ENCODE data around the gene NTSR1. TPM values are rescaled to one million over a fixed set of nuclear protein-coding genes. Genes with fewer than 3 reads are reported as not detected.

The NTSR1 gene
- total and polyA plus RNA-seq, 5 donors: 0.06 TPM; not detected in 4

DNA sequence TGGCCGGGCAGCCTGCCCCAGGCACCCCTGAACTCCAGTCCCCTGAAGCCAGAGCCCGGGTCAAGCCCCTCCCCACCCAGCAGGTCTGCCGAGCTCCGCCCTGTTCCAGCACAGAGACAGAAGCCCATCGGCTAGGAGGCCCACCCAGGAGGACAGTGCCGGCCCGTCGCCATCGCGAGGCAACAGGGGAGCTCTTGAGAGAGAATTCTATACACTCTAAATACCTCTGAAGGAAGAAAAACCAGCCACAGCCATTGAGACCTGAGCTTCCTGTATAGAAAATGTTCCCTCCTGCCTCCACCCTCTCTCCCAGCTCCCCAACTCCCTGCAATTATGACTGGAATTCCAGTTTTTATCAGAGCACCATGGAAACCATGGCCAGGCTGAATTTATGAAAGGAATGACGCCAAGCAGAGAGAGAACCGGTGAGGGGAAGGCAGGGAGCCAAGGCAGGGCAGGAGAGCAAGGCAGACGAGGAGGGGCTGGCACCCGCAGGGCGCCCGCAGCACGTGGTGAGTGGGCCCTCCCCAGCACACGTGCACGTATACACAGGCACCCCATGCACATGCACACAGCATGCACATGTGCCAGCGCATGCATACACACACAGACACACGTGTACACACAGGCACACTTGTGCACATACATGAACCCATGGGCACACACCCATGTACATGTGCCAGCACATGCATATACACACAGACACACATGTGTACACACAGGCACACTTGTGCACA lies 60.1 kb downstream of the NTSR1 start:
- ATAC-seq (peak in 1 of 2 donors; percentile 12), DNase-seq (peak; percentile 14 to 47 (median 40))
- intact Hi-C loops (cut with DNase I): loop anchor here in 1 of 4 donors (10.0 kb wide), 1 partner anchor 64 kb away; the partner anchor contains the start of gene NTSR1
- Histone ChIP-seq H3K27ac (ENCODE audit: low read length) (no peak overlapping the region), H3K9me3 (ENCODE audit: control insufficient read depth, low read length) (no peaks in the 10 kb centered on the region), H3K4me1 (ENCODE audit: control insufficient read depth, insufficient read depth, low read length) (no peaks in the 10 kb centered on the region), H3K4me3 (ENCODE audit: low read length) (no peak overlapping the region), H3K27me3 (ENCODE audit: control insufficient read depth, insufficient read depth) (no peaks in the 10 kb centered on the region)
- WGBS: 32% methylated on average over 21 of the region's 21 CpGs

DNA sequence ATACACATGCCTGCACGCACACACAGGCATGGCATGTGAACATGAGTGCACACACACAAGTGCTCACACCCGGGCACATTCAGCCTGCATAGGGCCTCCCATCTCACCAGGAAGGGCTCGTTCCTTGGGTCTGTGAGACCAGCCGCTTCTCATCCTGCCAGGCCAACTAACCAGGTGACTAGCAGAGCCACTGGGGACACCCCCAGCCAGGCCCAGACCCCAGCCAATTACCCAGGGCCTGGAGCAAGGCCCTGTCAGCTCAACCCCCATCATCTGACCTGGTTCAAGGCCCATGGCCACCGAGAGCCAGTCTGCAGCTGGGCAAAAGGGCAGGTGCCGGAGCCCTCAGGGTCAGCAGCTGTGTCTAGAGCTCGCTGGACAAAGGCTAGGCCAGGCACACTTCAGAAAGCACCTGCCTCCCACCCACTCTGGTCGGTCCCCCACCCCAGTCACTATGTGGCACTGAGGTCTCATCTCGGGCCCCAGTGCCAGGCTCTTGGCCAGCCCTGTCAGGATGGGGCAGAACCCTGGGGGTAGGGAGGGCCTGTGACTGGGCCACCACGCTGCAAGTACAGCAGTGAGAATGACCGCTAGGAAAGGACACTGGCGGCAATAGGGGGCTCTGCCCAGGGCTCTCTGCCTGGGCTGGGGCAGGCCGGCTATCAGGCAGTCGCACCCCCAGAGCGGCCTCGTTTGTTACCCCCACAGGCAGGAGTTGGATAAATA lies 60.9 kb downstream of the NTSR1 start:
- peak; percentile 8 to 38 (median 29) for DNase-seq
- no peaks in the 10 kb centered on the region for H3K27me3 ChIP-seq (ENCODE audit: control insufficient read depth, insufficient read depth)
- H3K9me3 ChIP-seq (ENCODE audit: control insufficient read depth, low read length): no peaks in the 10 kb centered on the region
- no peak overlapping the region for H3K4me3 ChIP-seq (ENCODE audit: low read length)
- ATAC-seq: no peak
- no peaks in the 10 kb centered on the region for H3K4me1 ChIP-seq (ENCODE audit: control insufficient read depth, insufficient read depth, low read length)
- no peak overlapping the region for H3K27ac ChIP-seq (ENCODE audit: low read length)
- 92% methylated on average over 16 of the region's 16 CpGs for WGBS
- intact Hi-C loops (cut with DNase I): loop anchor here in 1 of 4 donors (10.0 kb wide), 1 partner anchor 65 kb away; the partner anchor contains the start of gene NTSR1

DNA sequence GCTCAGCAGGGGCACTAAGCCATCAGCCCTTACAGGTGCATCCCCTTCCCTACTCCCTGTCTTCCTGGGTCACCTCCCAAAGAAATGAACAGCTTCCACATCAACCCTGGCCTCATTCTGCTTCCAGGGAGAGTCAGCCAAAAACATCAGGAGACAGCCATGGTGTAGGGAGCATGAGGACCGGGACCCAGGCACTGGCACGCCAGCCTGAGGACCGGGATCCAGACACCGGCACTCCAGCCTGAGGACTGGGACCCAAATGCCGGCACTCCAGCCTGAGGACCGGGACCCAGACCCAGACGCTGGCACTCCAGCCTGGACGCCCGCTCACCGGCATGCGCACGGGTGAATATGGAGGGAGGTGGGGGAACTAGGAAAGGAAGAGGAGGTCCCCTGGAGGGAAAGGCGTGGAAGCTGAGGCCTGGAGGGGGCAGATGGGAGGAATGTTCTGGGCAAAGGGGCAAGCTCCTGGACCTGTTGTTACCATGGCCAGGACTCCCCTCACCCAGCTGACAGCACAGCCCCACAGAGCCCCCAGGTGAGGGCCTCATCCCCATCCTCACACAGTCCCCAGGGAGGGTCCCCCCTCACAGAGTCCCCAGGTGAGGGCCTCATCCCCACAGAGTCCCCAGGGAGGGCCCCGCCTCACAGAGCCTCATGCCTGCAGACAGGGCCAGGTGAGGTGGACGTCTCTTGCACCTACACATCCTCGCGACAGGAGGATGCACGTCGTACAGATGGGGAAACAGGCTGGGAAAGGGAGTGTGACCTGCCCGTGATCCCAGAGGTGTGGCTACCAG lies 61.7 kb downstream of the NTSR1 start:
- Histone ChIP-seq H3K4me3 (ENCODE audit: low read length) (no peak overlapping the region), H3K4me1 (ENCODE audit: control insufficient read depth, insufficient read depth, low read length) (no peaks in the 10 kb centered on the region), H3K27ac (ENCODE audit: low read length) (no peak overlapping the region), H3K9me3 (ENCODE audit: control insufficient read depth, low read length) (no peaks in the 10 kb centered on the region), H3K27me3 (ENCODE audit: control insufficient read depth, insufficient read depth) (no peaks in the 10 kb centered on the region)
- DNase-seq (peak; percentile 3 to 31 (median 21)), ATAC-seq (no peak)
- intact Hi-C loops (cut with DNase I): no loop called here
- 94% methylated on average over 20 of the region's 20 CpGs for WGBS

DNA sequence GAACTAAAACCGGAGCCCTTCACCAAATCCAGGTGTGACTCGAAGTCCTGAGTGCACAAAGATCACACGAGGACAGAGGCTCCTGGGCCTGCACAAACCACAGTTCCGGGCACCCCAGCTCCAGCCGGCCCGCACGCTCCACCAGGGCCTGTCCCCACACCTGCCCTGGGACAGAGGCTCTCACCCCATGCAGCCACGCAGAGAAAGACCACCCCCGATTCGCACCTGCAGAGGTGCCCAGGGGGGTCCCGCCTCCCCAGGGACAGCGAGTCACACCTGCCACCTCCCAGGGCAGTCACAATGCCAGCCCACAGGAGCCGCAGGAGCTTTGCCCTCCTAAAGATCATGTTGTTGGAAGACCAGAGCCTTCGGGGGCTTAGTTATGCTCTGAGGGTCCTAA lies 62.3 kb downstream of the NTSR1 start:
- Histone ChIP-seq H3K4me1 (ENCODE audit: control insufficient read depth, insufficient read depth, low read length) (no peaks in the 10 kb centered on the region), H3K27me3 (ENCODE audit: control insufficient read depth, insufficient read depth) (no peaks in the 10 kb centered on the region), H3K9me3 (ENCODE audit: control insufficient read depth, low read length) (no peaks in the 10 kb centered on the region), H3K27ac (ENCODE audit: low read length) (no peak overlapping the region), H3K4me3 (ENCODE audit: low read length) (no peak overlapping the region)
- ATAC-seq (no peak), DNase-seq (peak; percentile 1 to 19 (median 9))
- WGBS: 90% methylated on average over 14 of the region's 14 CpGs
- intact Hi-C loops (cut with DNase I): no loop called here

DNA sequence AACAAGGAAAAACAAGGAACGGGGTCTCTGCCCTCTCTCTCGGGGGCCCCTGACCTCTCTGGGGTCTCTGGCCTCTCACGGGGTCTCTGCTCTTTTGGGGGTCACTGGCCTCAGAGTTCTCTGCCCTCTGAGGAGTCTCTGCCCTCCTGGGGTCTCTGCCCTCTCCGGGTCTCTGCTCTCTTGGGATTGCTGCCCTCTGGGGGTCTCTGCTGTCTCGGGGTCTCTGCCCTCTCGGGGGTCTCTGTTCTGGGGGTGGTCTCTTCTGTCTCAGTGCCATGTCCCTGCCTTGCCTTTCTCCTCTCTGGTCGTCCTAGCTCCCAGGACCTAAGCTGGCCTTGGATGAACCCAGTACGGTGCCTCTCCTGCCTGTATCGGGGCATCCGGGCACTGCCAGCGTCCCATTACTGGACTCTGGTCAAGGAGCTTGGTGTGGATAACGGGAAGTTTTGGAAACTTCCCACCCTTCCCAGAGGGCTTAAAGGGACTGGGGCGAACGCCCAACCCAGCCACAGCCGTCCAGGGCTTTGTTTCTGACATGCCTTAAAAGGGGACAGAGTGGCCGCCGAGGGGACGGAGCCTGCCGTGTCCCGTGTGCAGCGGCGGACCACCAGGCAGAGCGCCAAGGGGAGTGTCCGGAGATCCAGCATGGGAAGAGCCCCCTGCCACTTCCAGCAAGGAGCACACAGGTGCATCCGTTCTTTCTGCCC lies 62.9 kb downstream of the NTSR1 start:
- no peak overlapping the region for H3K27ac ChIP-seq (ENCODE audit: low read length)
- H3K4me1 ChIP-seq (ENCODE audit: control insufficient read depth, insufficient read depth, low read length): no peaks in the 10 kb centered on the region
- WGBS: 81% methylated on average over 25 of the region's 25 CpGs
- ATAC-seq: no peak
- intact Hi-C loops (cut with DNase I): no loop called here
- no peaks in the 10 kb centered on the region for H3K9me3 ChIP-seq (ENCODE audit: control insufficient read depth, low read length)
- no peaks in the 10 kb centered on the region for H3K27me3 ChIP-seq (ENCODE audit: control insufficient read depth, insufficient read depth)
- no peak overlapping the region for H3K4me3 ChIP-seq (ENCODE audit: low read length)
- DNase-seq: peak; percentile 11 to 41 (median 30)

DNA sequence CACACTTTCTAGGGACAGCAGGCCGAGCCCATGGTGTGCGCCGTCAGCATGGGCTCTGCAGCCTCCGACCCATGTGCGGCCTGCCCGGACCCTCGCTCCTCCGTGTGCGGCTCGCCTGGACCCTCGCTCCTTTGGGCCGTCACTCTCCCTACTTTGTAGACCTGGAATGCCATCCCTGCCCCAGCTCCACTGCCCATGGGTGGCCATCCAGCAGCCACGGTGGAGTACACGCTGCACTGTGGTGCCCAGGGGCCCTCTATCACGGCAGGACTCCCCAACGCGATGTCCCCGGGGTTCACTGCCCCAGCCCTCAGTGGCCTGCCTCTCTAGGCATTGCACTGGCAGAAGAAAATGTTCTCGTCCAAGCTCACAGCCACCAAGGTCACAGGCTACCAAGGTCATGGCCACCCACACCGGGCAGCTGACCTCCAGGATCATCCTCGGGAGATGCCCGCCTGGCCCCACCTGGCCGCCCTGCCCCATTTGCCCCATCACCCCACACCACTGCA lies 63.5 kb downstream of the NTSR1 start:
- Histone ChIP-seq H3K4me3 (ENCODE audit: low read length) (no peak overlapping the region), H3K27ac (ENCODE audit: low read length) (no peak overlapping the region), H3K27me3 (ENCODE audit: control insufficient read depth, insufficient read depth) (no peaks in the 10 kb centered on the region), H3K9me3 (ENCODE audit: control insufficient read depth, low read length) (no peaks in the 10 kb centered on the region), H3K4me1 (ENCODE audit: control insufficient read depth, insufficient read depth, low read length) (no peaks in the 10 kb centered on the region)
- intact Hi-C loops (cut with DNase I): no loop called here
- DNase-seq: peak; percentile 6 to 24 (median 24)
- 93% methylated on average over 23 of the region's 23 CpGs for WGBS
- ATAC-seq: no peak

DNA sequence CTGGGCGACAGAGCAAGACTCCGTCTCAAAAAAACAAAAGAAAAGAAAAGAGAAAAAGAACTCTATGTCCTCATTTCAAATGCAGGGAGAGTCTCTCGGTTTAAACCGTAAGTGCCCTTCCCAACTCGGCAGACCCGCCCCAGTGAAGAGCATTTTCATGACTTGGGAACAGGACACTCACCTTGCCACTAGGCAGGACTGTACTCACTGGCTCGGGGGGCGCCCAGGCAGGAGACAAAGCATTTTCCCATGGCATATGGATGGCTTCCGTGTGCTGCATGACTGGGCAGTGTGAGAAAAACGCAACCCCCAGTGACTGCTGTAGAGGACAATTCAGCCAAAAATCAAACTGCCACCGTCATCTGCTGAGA lies 64.0 kb downstream of the NTSR1 start:
- intact Hi-C loops (cut with DNase I): no loop called here
- Histone ChIP-seq H3K4me1 (ENCODE audit: control insufficient read depth, insufficient read depth, low read length) (no peaks in the 10 kb centered on the region), H3K9me3 (ENCODE audit: control insufficient read depth, low read length) (no peaks in the 10 kb centered on the region), H3K27ac (ENCODE audit: low read length) (no peak overlapping the region), H3K27me3 (ENCODE audit: control insufficient read depth, insufficient read depth) (no peaks in the 10 kb centered on the region), H3K4me3 (ENCODE audit: low read length) (no peak overlapping the region)
- WGBS: 78% methylated on average over 11 of the region's 11 CpGs
- ATAC-seq (no peak), DNase-seq (peak in 1 of 3 donors; percentile 16)

DNA sequence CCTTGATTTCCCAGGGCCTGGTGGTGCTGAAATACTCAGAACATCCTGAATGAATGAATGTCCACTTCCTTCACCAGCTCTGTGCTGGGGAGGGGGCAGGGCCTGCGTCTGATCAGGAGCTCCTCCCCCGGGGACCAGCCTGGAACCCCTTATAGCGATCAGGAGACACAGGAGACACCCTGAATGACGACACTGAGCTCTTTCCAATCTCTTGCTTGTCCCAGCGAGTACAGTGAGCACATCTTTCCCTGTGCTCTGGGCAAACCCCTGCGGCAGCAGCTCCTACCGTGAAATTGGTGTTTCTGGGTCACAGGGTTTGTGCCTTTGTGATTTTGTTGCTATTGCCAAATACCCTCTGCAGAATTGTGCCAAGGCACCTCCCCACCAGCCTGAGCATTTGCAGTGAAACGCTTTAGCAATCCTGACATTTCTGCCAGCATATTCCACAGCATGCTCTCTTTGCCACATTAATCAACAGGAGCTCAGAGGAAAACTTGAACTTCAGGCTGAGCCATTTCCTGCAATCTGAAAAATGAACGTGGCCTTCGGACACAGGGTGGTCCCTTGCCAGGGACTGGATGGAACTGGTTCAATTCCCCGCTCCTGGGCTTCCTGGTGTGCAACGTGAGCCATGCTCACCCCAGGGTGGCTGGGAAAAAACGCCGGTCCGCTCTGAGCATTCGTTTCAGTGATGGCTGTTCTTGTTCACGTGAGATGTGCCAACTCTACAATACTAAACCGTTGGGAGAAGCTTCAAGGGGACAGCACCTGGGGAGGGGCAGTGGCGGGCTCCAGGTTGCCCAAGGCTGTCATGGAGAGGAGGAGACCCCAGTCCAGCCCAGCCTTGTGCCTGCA lies 64.6 kb downstream of the NTSR1 start:
- Histone ChIP-seq H3K4me1 (ENCODE audit: control insufficient read depth, insufficient read depth, low read length) (no peaks in the 10 kb centered on the region), H3K9me3 (ENCODE audit: control insufficient read depth, low read length) (no peaks in the 10 kb centered on the region), H3K4me3 (ENCODE audit: low read length) (no peak overlapping the region), H3K27me3 (ENCODE audit: control insufficient read depth, insufficient read depth) (no peaks in the 10 kb centered on the region), H3K27ac (ENCODE audit: low read length) (no peak overlapping the region)
- intact Hi-C loops (cut with DNase I): no loop called here
- ATAC-seq (no peak), DNase-seq (peak in 2 of 3 donors; percentile 18 to 28)
- WGBS: 48% methylated on average over 19 of the region's 19 CpGs

DNA sequence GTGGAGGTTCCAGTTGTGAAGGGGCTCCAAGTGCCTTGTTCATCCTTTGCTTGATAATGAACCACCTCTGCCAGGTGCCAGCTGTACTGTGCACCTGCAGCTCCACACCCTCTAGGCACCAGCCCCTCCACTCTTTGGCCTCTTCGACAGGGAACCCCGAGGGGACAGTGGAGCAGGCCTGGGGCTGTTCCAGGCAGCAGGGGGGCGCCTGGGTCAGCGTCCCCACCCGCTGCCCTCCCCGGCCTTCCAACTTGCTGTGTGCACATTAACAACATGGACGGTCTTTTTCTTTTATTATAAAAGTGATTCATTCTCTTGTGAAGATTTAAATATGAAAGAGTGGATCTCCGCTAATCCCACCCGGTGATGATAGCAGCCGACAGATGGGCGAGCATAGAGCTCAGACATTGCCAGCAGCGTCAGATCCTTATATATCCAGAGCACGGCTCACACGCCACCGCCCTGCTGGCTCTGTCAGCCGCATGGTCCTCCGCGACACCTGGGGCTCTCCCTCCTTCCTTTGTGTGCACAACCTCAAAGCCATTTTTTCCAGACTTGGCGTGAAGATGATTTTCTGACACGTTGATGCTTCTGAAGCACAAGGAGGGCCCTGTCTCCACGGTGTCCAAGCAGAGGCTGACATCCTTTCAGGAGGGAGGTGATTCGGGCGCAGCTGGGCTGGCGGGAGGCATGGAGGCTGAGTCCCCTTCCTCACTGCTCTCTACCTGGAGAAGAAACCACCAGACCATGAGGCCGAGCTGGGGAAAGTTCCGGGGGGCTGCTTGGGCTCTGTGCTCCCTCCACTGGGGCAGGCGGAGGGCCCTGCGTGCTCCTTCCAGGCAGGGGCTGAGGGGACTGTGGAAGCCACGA lies 65.4 kb downstream of the NTSR1 start:
- Histone ChIP-seq H3K27ac (ENCODE audit: low read length) (no peak overlapping the region), H3K4me3 (ENCODE audit: low read length) (no peak overlapping the region), H3K27me3 (ENCODE audit: control insufficient read depth, insufficient read depth) (no peaks in the 10 kb centered on the region), H3K4me1 (ENCODE audit: control insufficient read depth, insufficient read depth, low read length) (no peaks in the 10 kb centered on the region), H3K9me3 (ENCODE audit: control insufficient read depth, low read length) (no peaks in the 10 kb centered on the region)
- intact Hi-C loops (cut with DNase I): no loop called here
- DNase-seq (peak in 2 of 3 donors; percentile 27 to 29), ATAC-seq (no peak)
- 84% methylated on average over 29 of the region's 29 CpGs for WGBS

Measured in right cardiac atrium (tissue), 5 donors.